CD4-positive, alpha-beta T cell (primary cell): ENCODE results near the gene EMX1. TPM values are rescaled to one million over a fixed set of nuclear protein-coding genes. Genes with fewer than 3 reads are reported as not detected.

ENCODE experiments used
- ATAC-seq: fragments of 200-7000 bp; cut with Tn5 transposase; one replicate; pipeline ENCODE4 v1.10.0; 2022; ENCODE audit warnings: mild to moderate bottlenecking; ENCODE audit not compliant: poor library complexity
- CTCF ChIA-PET: fragments of 350-600 bp; sonication (Branson Sonifier 250); formaldehyde crosslinking; loops from one replicate; lab custom pipeline; 2021; ENCODE audit warnings: antibody characterized with exemption, inconsistent platforms; lab: Charles Lee
- POLR2A ChIA-PET: fragments of 350-600 bp; sonication (Branson Sonifier 250); formaldehyde crosslinking; loops from one replicate; lab custom pipeline; 2021; ENCODE audit warnings: antibody characterized with exemption, inconsistent platforms; lab: Charles Lee
- DNase-seq, 14 experiments: peaks; one replicate each; pipeline ENCODE4 v3.0.0-alpha.2; 2013 to 2020; ENCODE audit warnings: mixed read lengths in 2 of 14
- H3K27ac ChIP-seq, 2 donors: one replicate each; pipeline versions ENCODE4 v1.5.1 to v1.7.0; 2013; ENCODE audit warnings: low read length in 2 of 2, low read depth in 1 of 2, mild to moderate bottlenecking in 1 of 2
- H3K27me3 ChIP-seq, 2 experiments: 1 replicate in 1 of 2; 2 replicates in 1 of 2; pipeline versions ENCODE4 v1.6.1 to v1.7.0; 2013; ENCODE audit warnings: low read length in 2 of 2, control low read depth in 1 of 2, mild to moderate bottlenecking in 1 of 2, moderate library complexity in 1 of 2; ENCODE audit not compliant: insufficient read depth in 2 of 2, control insufficient read depth in 1 of 2
- H3K36me3 ChIP-seq: one replicate; pipeline ENCODE4 v1.6.1; 2013; ENCODE audit warnings: low read length, control low read depth; ENCODE audit not compliant: insufficient read depth
- H3K4me1 ChIP-seq: one replicate; pipeline ENCODE4 v1.6.1; 2013; ENCODE audit warnings: low read length, control low read depth; ENCODE audit not compliant: insufficient read depth
- H3K4me3 ChIP-seq: one replicate; pipeline ENCODE4 v1.5.1; 2013; ENCODE audit warnings: mild to moderate bottlenecking, low read length, moderate library complexity
- H3K9me3 ChIP-seq, 2 experiments: 1 replicate in 1 of 2; 2 replicates in 1 of 2; pipeline versions ENCODE4 v1.6.1 to v1.7.0; 2013; ENCODE audit warnings: low read length in 2 of 2, mild to moderate bottlenecking in 2 of 2, control low read depth in 1 of 2, moderate library complexity in 1 of 2; ENCODE audit not compliant: control insufficient read depth in 1 of 2, insufficient read depth in 1 of 2
- H3K27ac Mint-ChIP-seq: one replicate; pipeline ENCODE4 v1.8.0; 2020; ENCODE audit warnings: mixed read lengths
- H3K27me3 Mint-ChIP-seq: one replicate; pipeline ENCODE4 v1.8.0; 2021; ENCODE audit warnings: mixed read lengths
- H3K36me3 Mint-ChIP-seq: one replicate; pipeline ENCODE4 v1.8.0; 2021; ENCODE audit warnings: low read depth, mixed read lengths
- H3K4me1 Mint-ChIP-seq: one replicate; pipeline ENCODE4 v1.8.0; 2021; ENCODE audit warnings: low read depth, mixed read lengths
- H3K4me3 Mint-ChIP-seq: one replicate; pipeline ENCODE4 v1.8.0; 2020; ENCODE audit warnings: mild to moderate bottlenecking, mixed read lengths
- H3K9me3 Mint-ChIP-seq: one replicate; pipeline ENCODE4 v1.8.0; 2020; ENCODE audit warnings: mixed read lengths
- intact Hi-C, 2 experiments: fragments of 100-400 bp; cut with DNase I in 1 of 2; cut with micrococcal nuclease in 1 of 2; formaldehyde crosslinking; loops; one replicate each; pipeline versions ENCODE4 v1.15.1 to v1.9.0; 2023 to 2025; cut with DNase I, micrococcal nuclease
- total RNA-seq, 174 experiments: library from RNA in 2 of 174; stranded (reverse) in 2 of 174; gene quantifications; one replicate each; pipeline ENCODE4 v1.2.3 and lab custom pipeline; 2021 to 2026
- TF ChIP-seq, protein P1 (sequence below): fragments of 200-600 bp; IDR thresholded peaks from one replicate; pipeline ENCODE4 v1.8.0; 2022; ENCODE audit warnings: antibody characterized with exemption, mild to moderate bottlenecking

Gene EMX1
- total RNA-seq, 2 experiments from 2014 or later, result not detected

DNA sequence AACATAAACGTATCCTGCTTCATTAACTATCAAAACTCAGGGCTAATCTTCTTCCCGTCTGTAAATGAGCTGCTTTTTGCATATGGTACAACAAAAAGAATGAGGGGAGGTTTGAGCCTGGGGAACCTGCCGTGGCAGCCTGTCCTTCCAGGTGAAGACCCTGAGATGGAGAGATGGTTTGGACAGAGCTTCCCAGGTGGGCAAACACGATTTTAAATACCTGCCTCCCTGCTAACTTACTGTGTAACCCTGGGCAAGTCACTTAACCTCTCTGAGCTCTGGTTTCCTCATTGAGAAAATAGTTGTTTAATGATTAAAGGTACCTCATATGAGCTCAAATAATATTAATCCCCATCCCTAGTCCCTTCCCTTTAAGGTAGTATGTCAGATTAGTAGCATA, 9.0 kb downstream of the EMX1 start:
- intact Hi-C loops, result no loop called here
- no peak for ATAC-seq
- CTCF ChIA-PET, result no interaction called here

GRCh38 chr2:72926811-72927465, 9.6 kb downstream of the EMX1 start:
- Mint-ChIP-seq H3K27me3 (peaks cover 31% of the 10 kb centered on the region), H3K27ac (no peak overlapping the region), H3K4me1 (no peaks in the 10 kb centered on the region), H3K36me3 (no peaks in the 10 kb centered on the region), H3K4me3 (no peak overlapping the region), H3K9me3 (no peaks in the 10 kb centered on the region)
- Histone ChIP-seq H3K4me3 (no peak overlapping the region), H3K4me1 (peaks cover 18% of the 10 kb centered on the region), H3K27me3 (peaks cover 74 to 78% of the 10 kb centered on the region in 2 experiments), H3K36me3 (no peaks in the 10 kb centered on the region), H3K27ac (no peak overlapping the region), H3K9me3 (peaks cover 0 to 24% of the 10 kb centered on the region in 2 experiments)
- no peak for ATAC-seq
- intact Hi-C loops, result no loop called here
- DNase-seq, result no peak
- TF ChIP-seq, protein P1, sequence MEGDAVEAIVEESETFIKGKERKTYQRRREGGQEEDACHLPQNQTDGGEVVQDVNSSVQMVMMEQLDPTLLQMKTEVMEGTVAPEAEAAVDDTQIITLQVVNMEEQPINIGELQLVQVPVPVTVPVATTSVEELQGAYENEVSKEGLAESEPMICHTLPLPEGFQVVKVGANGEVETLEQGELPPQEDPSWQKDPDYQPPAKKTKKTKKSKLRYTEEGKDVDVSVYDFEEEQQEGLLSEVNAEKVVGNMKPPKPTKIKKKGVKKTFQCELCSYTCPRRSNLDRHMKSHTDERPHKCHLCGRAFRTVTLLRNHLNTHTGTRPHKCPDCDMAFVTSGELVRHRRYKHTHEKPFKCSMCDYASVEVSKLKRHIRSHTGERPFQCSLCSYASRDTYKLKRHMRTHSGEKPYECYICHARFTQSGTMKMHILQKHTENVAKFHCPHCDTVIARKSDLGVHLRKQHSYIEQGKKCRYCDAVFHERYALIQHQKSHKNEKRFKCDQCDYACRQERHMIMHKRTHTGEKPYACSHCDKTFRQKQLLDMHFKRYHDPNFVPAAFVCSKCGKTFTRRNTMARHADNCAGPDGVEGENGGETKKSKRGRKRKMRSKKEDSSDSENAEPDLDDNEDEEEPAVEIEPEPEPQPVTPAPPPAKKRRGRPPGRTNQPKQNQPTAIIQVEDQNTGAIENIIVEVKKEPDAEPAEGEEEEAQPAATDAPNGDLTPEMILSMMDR, result no peak
- POLR2A ChIA-PET, result interaction anchor here (0.8 kb wide), 1 partner anchor 8 kb away, joined by 3 read pairs; no protein-coding TSS in a partner anchor
- CTCF ChIA-PET, result no interaction called here

More for the DNA sequence above, 9.0 kb downstream of the EMX1 start:
- Histone ChIP-seq H3K27ac (no peak overlapping the region), H3K9me3 (peaks cover 0 to 24% of the 10 kb centered on the region in 2 experiments), H3K4me3 (no peak overlapping the region), H3K36me3 (no peaks in the 10 kb centered on the region), H3K27me3 (peaks cover 76 to 80% of the 10 kb centered on the region in 2 experiments), H3K4me1 (peaks cover 18% of the 10 kb centered on the region)
- Mint-ChIP-seq H3K4me1 (no peaks in the 10 kb centered on the region), H3K27me3 (peaks cover 37% of the 10 kb centered on the region), H3K27ac (no peak overlapping the region), H3K9me3 (no peaks in the 10 kb centered on the region), H3K4me3 (no peak overlapping the region), H3K36me3 (no peaks in the 10 kb centered on the region)
- TF ChIP-seq, protein P1, result no peak
- POLR2A ChIA-PET, result no interaction called here
- no peak for DNase-seq

GRCh38 chr2:72927619-72928550, 10.6 kb downstream of the EMX1 start:
- peaks cover 67 to 68% of the 10 kb centered on the region in 2 experiments for H3K27me3 ChIP-seq
- DNase-seq (no peak), ATAC-seq (no peak)
- ChIA-PET CTCF (interaction anchor here (1.2 kb wide), 1 partner anchor 13 kb away, joined by 4 read pairs; no protein-coding TSS in a partner anchor), POLR2A (no interaction called here)
- no peak overlapping the region for H3K27ac ChIP-seq
- H3K4me1 Mint-ChIP-seq, result no peaks in the 10 kb centered on the region
- intact Hi-C loops, result no loop called here
- H3K4me1 ChIP-seq, result peaks cover 18% of the 10 kb centered on the region
- H3K27ac Mint-ChIP-seq, result no peak overlapping the region
- H3K27me3 Mint-ChIP-seq, result peaks cover 22% of the 10 kb centered on the region
- H3K36me3 Mint-ChIP-seq, result no peaks in the 10 kb centered on the region
- H3K36me3 ChIP-seq, result no peaks in the 10 kb centered on the region
- no peak overlapping the region for H3K4me3 Mint-ChIP-seq
- H3K9me3 Mint-ChIP-seq, result no peaks in the 10 kb centered on the region
- peaks cover 0 to 24% of the 10 kb centered on the region in 2 experiments for H3K9me3 ChIP-seq
- no peak overlapping the region for H3K4me3 ChIP-seq
- TF ChIP-seq, protein P1, result no peak
